ENCODE data around the gene ZNF300.
"Not testable (repeated sequence)": the region's sequence is repeated elsewhere in the genome, so short reads cannot be mapped to it uniquely, and the experiment has no call there.

Gene ZNF300

DNA sequence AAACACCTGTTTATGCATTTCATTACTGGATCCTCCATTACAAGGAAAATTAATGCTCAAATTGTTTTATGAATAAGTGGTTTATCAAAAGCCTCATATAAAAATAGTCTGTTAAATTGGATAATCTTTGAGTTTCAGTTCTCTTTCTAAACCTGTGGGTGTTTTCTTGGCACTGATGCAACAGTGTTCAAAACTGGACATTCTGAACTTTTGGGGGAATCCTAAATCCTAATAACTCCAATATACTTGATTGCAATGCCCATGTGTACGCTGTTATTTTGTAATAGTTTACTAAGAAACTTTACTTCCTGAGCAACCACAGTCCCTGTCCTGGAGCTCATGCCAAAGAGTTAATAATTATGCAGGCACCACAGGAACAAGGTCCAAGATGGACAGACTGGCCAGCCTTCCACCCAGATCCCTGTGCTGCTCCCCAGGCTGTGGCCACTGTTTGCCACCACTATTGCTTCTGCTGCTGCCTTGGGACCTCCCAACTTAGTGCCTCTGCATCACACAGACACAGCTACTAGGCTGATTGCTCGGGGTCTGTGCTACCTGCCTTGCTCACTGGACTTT is 44.4 kb downstream of the ZNF300 start:
- no peak overlapping the region for H3K4me3 ChIP-seq (ENCODE audit: low read length)
- TF ChIP-seq CTCF (conservative IDR thresholded peaks at IDR 0.05; ENCODE audit: low read depth, low read length), result no peak
- DNase-seq (ENCODE audit: low read depth), result no peak

DNA sequence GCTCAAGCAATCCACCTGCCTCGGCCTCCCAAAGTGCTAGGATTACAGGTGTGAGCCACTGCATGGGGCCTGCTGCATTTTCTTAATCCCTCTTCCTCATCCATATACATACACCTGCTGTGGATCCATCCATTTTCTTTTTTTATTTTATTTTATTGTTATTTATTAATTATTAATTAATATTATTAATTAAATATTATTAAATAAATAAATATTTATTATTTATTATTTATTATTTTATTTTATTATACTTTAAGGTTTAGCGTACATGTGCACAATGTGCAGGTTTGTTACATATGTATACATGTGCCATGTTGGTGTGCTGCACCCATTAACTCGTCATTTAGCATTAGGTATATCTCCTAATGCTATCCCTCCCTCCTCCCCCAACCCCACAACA is 48.1 kb downstream of the ZNF300 start:
- not testable (repeated sequence) for DNase-seq (ENCODE audit: low read depth); H3K4me3 ChIP-seq (ENCODE audit: low read length)

DNA sequence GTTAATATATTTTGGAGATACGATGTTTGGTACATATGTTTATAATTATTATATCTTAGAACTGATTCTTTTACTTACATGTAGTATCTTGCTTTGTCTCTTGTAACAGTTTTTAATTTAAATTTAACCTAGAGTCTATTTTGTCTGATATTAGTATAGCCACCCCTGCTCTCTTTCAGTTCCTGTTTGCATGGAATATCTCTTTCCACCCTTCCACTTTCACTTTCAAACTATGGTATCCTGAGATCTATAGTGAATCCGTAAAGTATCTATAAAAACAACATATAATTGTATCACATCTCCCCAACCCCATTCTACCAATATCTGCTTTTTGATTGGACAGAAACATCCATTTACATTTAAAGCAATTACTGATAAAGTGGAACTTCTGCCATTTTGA is 51.2 kb downstream of the ZNF300 start:
- no peak overlapping the region for H3K4me3 ChIP-seq (ENCODE audit: low read length)
- no peak for DNase-seq (ENCODE audit: low read depth)
- no peak for TF ChIP-seq CTCF (conservative IDR thresholded peaks at IDR 0.05; ENCODE audit: low read depth, low read length)

- no peak for DNase-seq (ENCODE audit: low read depth)
- TF ChIP-seq CTCF (conservative IDR thresholded peaks at IDR 0.05; ENCODE audit: low read depth, low read length), result no peak
- no peak overlapping the region for H3K4me3 ChIP-seq (ENCODE audit: low read length)
Observed at GRCh38 chr5:150851039-150851438, 53.7 kb downstream of the ZNF300 start.

GRCh38 chr5:150848271-150848670 is 56.5 kb downstream of the ZNF300 start:
- TF ChIP-seq CTCF (conservative IDR thresholded peaks at IDR 0.05; ENCODE audit: low read depth, low read length), result no peak
- DNase-seq (ENCODE audit: low read depth), result no peak
- H3K4me3 ChIP-seq (ENCODE audit: low read length), result no peak overlapping the region

- no peak overlapping the region for H3K4me3 ChIP-seq (ENCODE audit: low read length)
- no peak for TF ChIP-seq CTCF (conservative IDR thresholded peaks at IDR 0.05; ENCODE audit: low read depth, low read length)
- no peak for DNase-seq (ENCODE audit: low read depth)
Observed at GRCh38 chr5:150847334-150847695, 57.5 kb downstream of the ZNF300 start.

GRCh38 chr5:150846654-150847333 is 58.0 kb downstream of the ZNF300 start:
- TF ChIP-seq CTCF (conservative IDR thresholded peaks at IDR 0.05; ENCODE audit: low read depth, low read length), result peak; percentile 63
- DNase-seq (ENCODE audit: low read depth), result peak; percentile 45
- H3K4me3 ChIP-seq (ENCODE audit: low read length), result no peak overlapping the region

DNA sequence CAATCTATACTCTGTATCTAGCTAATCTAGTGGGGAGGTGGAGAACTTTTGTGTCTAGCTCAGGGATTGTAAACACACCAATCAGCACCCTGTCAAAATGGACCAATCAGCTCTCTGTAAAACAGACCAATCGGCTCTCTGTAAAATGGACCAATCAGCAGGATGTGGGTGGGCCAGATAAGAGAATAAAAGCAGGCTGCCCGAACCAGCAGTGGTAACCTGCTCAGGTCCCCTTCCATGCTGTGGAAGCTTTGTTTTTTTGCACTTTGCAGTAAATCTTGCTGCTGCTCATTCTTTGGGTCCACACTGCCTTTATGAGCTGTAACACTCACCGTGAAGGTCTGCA is 58.5 kb downstream of the ZNF300 start, which contains the start of gene IRGM:
Gene IRGM, plus strand, starts transcription at position 214 of the 346 bp plus-strand sequence. CDS start 1,603 bp downstream, outside the sequence.
- not testable (repeated sequence) for H3K4me3 ChIP-seq (ENCODE audit: low read length); DNase-seq (ENCODE audit: low read depth)

DNA sequence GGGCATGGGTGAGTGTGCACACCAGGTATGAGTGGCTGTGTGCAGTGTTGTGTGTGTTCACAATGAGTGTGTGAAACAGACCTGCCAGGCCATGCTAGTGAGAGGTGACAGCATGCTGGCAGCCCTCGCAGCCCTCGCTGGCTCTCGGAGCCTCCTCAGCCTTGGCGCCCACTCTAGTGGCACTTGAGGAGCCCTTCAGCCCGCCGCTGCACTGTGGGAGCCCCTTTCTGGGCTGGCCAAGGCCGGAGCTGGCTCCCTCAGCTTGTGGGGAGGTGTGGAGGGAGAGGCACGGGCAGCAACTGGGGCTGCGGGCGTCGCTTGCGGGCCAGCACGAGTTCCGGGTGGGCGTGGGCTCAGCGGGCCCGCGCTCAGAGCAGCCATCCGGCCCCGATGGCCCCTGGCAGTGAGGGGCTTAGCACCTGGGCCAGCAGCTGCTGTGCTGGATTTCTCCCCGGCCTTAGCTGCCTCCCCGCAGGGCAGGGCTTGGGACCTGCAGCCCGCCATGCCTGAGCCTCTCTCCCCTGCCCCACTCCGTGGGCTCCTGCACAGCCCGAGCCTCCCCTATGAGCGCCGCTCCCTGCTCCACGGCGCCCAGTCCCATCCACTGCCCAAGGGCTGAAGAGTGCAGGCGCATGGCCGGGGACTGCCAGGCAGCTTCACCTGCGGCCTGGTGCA is 59.5 kb downstream of the ZNF300 start:
- not testable (repeated sequence) for DNase-seq (ENCODE audit: low read depth); H3K4me3 ChIP-seq (ENCODE audit: low read length)
